Caco-2 (cell line): ENCODE data around the gene DNMT3A. TPM values are rescaled to one million over a fixed set of nuclear protein-coding genes. Genes with fewer than 3 reads are reported as not detected.

Source experiments
- BruUV-seq: library from RNA; stranded (reverse); fragments of 400-500 nt; replicated peaks from 2 replicates; lab custom pipeline; 2021; lab: Mats Ljungman, UMichigan
- CTCF ChIA-PET: fragments of 300-600 bp; sonication (Branson Sonifier 250); formaldehyde crosslinking; loops from one replicate; lab custom pipeline; 2022; ENCODE audit warnings: antibody characterized with exemption; lab: Charles Lee
- POLR2A ChIA-PET: fragments of 300-600 bp; sonication (Branson Sonifier 250); formaldehyde crosslinking; loops from one replicate; lab custom pipeline; 2022; ENCODE audit warnings: antibody characterized with exemption; lab: Charles Lee
- DNase-seq, 2 experiments: peaks; one replicate each; pipeline versions ENCODE4 v3.0.0 to v3.0.0-alpha.2; 2020 to 2022
- H3K27me3 ChIP-seq: replicated peaks from 2 replicates; pipeline ENCODE4 v1.6.0; 2011; ENCODE audit warnings: low read length; ENCODE audit not compliant: control insufficient read depth, insufficient read depth
- H3K36me3 ChIP-seq: 2 replicates; pipeline ENCODE4 v1.5.1; 2011; ENCODE audit warnings: low read length; ENCODE audit not compliant: control insufficient read depth, insufficient read depth
- H3K4me1 ChIP-seq: fragments of 250-450 bp; sonication (Bioruptor Pico); 2 replicates; pipeline ENCODE4 v1.5.1; 2020; ENCODE audit warnings: mild to moderate bottlenecking
- H3K4me3 ChIP-seq: 2 replicates; pipeline ENCODE4 v1.5.1; 2011; ENCODE audit warnings: low read depth, mild to moderate bottlenecking, control low read depth, low read length
- H3K9me3 ChIP-seq: fragments of 250-450 bp; sonication (Bioruptor Pico); 2 replicates; pipeline ENCODE4 v1.5.1; 2020; ENCODE audit warnings: mild to moderate bottlenecking, moderate library complexity
- H3K27ac Mint-ChIP-seq: one replicate; pipeline ENCODE4 v1.8.0; 2022; ENCODE audit warnings: mixed read lengths; ENCODE audit not compliant: unreplicated experiment
- H3K27me3 Mint-ChIP-seq: one replicate; pipeline ENCODE4 v1.8.0; 2022; ENCODE audit warnings: mixed read lengths; ENCODE audit not compliant: insufficient read depth, unreplicated experiment
- H3K36me3 Mint-ChIP-seq: one replicate; pipeline ENCODE4 v1.8.0; 2022; ENCODE audit warnings: mild to moderate bottlenecking, mixed read lengths; ENCODE audit not compliant: insufficient read depth, unreplicated experiment
- H3K4me1 Mint-ChIP-seq: one replicate; pipeline ENCODE4 v1.8.0; 2022; ENCODE audit warnings: low read depth, mixed read lengths; ENCODE audit not compliant: unreplicated experiment
- H3K4me3 Mint-ChIP-seq: one replicate; pipeline ENCODE4 v1.8.0; 2022; ENCODE audit warnings: mild to moderate bottlenecking, moderate library complexity, mixed read lengths; ENCODE audit not compliant: unreplicated experiment
- H3K9me3 Mint-ChIP-seq: one replicate; pipeline ENCODE4 v1.8.0; 2022; ENCODE audit warnings: mixed read lengths; ENCODE audit not compliant: unreplicated experiment
- CTCF ChIP-seq, 2 experiments: fragments of 200-600 bp in 1 of 2; IDR thresholded peaks; 1 replicate in 1 of 2; 2 replicates in 1 of 2; pipeline versions ENCODE4 v1.5.1 to v1.8.0; 2011 to 2022; ENCODE audit warnings: antibody characterized with exemption in 1 of 2, control low read depth in 1 of 2, inconsistent platforms in 1 of 2, low read depth in 1 of 2, low read length in 1 of 2, mild to moderate bottlenecking in 1 of 2, moderate library complexity in 1 of 2; ENCODE audit not compliant: insufficient read depth in 1 of 2, severe bottlenecking in 1 of 2, unreplicated experiment in 1 of 2
- intact Hi-C: fragments of 100-400 bp; cut with micrococcal nuclease; formaldehyde crosslinking; loops from one replicate; pipeline ENCODE4 v1.10.0; 2022; ENCODE audit not compliant: unreplicated experiment
- total RNA-seq: library from RNA; stranded (reverse); gene quantifications from 2 replicates; pipeline ENCODE4 v1.2.3, GENCODE V29; 2022

Gene DNMT3A
- total RNA-seq, 1 experiment from 2014 or later, result 72.2 TPM

GRCh38 chr2:25230198-25230947 is 111.4 kb downstream of the DNMT3A start:
- peaks cover 2% of the 10 kb centered on the region for H3K36me3 ChIP-seq
- DNase-seq, result no peak
- ChIA-PET POLR2A (no interaction called here), CTCF (interaction anchor here (0.6 kb wide), 1 partner anchor 471 kb away, joined by 8 read pairs; no protein-coding TSS in a partner anchor)
- Mint-ChIP-seq H3K27me3 (no peaks in the 10 kb centered on the region), H3K36me3 (peaks cover 22% of the 10 kb centered on the region), H3K4me3 (no peak overlapping the region), H3K4me1 (peaks cover 7% of the 10 kb centered on the region), H3K9me3 (no peaks in the 10 kb centered on the region), H3K27ac (no peak overlapping the region)
- no peak overlapping the region for H3K4me3 ChIP-seq
- BruUV-seq, result no TSS peak
- H3K4me1 ChIP-seq, result no peaks in the 10 kb centered on the region
- no peaks in the 10 kb centered on the region for H3K9me3 ChIP-seq
- intact Hi-C loops, result no loop called here
- no peaks in the 10 kb centered on the region for H3K27me3 ChIP-seq
- TF ChIP-seq CTCF (IDR thresholded peaks at IDR 0.05; ENCODE audit: insufficient read depth in 1 of 2, low read depth in 1 of 2, low read length in 1 of 2, severe bottlenecking in 1 of 2, unreplicated experiment in 1 of 2), result no peak

- no peaks in the 10 kb centered on the region for H3K36me3 ChIP-seq
- peaks cover 7% of the 10 kb centered on the region for H3K4me1 Mint-ChIP-seq
- ChIA-PET CTCF (interaction anchor here (0.5 to 3.0 kb wide), 11 partner anchors 11 to 498 kb away, joined by 3 to 23 read pairs (median 4); partner anchors contain the start of genes CENPO and PTRHD1), POLR2A (no interaction called here)
- H3K27me3 Mint-ChIP-seq, result no peaks in the 10 kb centered on the region
- H3K4me3 ChIP-seq, result no peak overlapping the region
- DNase-seq, result no peak
- no peak overlapping the region for H3K27ac Mint-ChIP-seq
- H3K9me3 Mint-ChIP-seq, result no peaks in the 10 kb centered on the region
- H3K27me3 ChIP-seq, result no peaks in the 10 kb centered on the region
- no peak for TF ChIP-seq CTCF (IDR thresholded peaks at IDR 0.05; ENCODE audit: insufficient read depth in 1 of 2, low read depth in 1 of 2, low read length in 1 of 2, severe bottlenecking in 1 of 2, unreplicated experiment in 1 of 2)
- H3K9me3 ChIP-seq, result no peaks in the 10 kb centered on the region
- no peak overlapping the region for H3K4me3 Mint-ChIP-seq
- no peaks in the 10 kb centered on the region for H3K4me1 ChIP-seq
- intact Hi-C loops, result no loop called here
- H3K36me3 Mint-ChIP-seq, result peaks cover 15% of the 10 kb centered on the region
- no TSS peak for BruUV-seq
Measured at GRCh38 chr2:25229279-25230197, 112.2 kb downstream of the DNMT3A start.

- peak; percentile 64 to 87 for TF ChIP-seq CTCF (IDR thresholded peaks at IDR 0.05; ENCODE audit: insufficient read depth in 1 of 2, low read depth in 1 of 2, low read length in 1 of 2, severe bottlenecking in 1 of 2, unreplicated experiment in 1 of 2)
- ChIA-PET CTCF (interaction anchor here (0.6 to 3.0 kb wide), 14 partner anchors 9 to 1475 kb away, joined by 3 to 23 read pairs (median 4); partner anchors contain the start of genes CENPO, POMC and PTRHD1), POLR2A (interaction anchor here (0.6 kb wide), 1 partner anchor 264 kb away, joined by 3 read pairs; no protein-coding TSS in a partner anchor)
- DNase-seq, result peak; percentile 85
- Histone ChIP-seq H3K9me3 (no peaks in the 10 kb centered on the region), H3K36me3 (no peaks in the 10 kb centered on the region), H3K27me3 (no peaks in the 10 kb centered on the region), H3K4me1 (no peaks in the 10 kb centered on the region), H3K4me3 (no peak overlapping the region)
- H3K4me3 Mint-ChIP-seq, result no peak overlapping the region
- intact Hi-C loops, result no loop called here
- H3K4me1 Mint-ChIP-seq, result peaks cover 7% of the 10 kb centered on the region
- no peak overlapping the region for H3K27ac Mint-ChIP-seq
- H3K9me3 Mint-ChIP-seq, result no peaks in the 10 kb centered on the region
- no TSS peak for BruUV-seq
- H3K36me3 Mint-ChIP-seq, result peaks cover 9% of the 10 kb centered on the region
- no peaks in the 10 kb centered on the region for H3K27me3 Mint-ChIP-seq
Measured at GRCh38 chr2:25228848-25229278, 112.9 kb downstream of the DNMT3A start.
